HEK293T (cell line): ENCODE results near the gene SNCB.

Experiments
- ELF4 ChIP-seq: fragments of 450-650 bp; IDR thresholded peaks from 2 replicates; pipeline ENCODE4 v1.6.1; 2017; ENCODE audit warnings: antibody characterized with exemption
- FOXK2 ChIP-seq: fragments of 450-650 bp; IDR thresholded peaks from 2 replicates; pipeline ENCODE4 v1.6.1; 2016; ENCODE audit warnings: mild to moderate bottlenecking
- FOXM1 ChIP-seq: fragments of 450-650 bp; IDR thresholded peaks from 2 replicates; pipeline ENCODE4 v1.6.1; 2017; ENCODE audit warnings: mild to moderate bottlenecking, borderline replicate concordance
- NFRKB ChIP-seq: fragments of 450-650 bp; IDR thresholded peaks from 2 replicates; pipeline ENCODE4 v1.6.1; 2016; ENCODE audit warnings: mild to moderate bottlenecking, moderate library complexity
- PKNOX1 ChIP-seq: fragments of 450-650 bp; IDR thresholded peaks from 2 replicates; pipeline ENCODE4 v1.6.1; 2016
- SP1 ChIP-seq: fragments of 450-650 bp; IDR thresholded peaks from 2 replicates; pipeline ENCODE4 v1.6.1; 2017

- no peak for TF ChIP-seq FOXK2
- no peak for TF ChIP-seq PKNOX1
- TF ChIP-seq NFRKB, result no peak
- TF ChIP-seq SP1, result no peak
- no peak for TF ChIP-seq FOXM1
- no peak for TF ChIP-seq ELF4
These were observed 11.6 kb downstream of the SNCB start for GRCh38 chr5:176618783-176619182.
